Left ventricle myocardium superior (tissue), 1 donor: ENCODE data around the gene CNTNAP5. TPM values are rescaled to one million over a fixed set of nuclear protein-coding genes. Genes with fewer than 3 reads are reported as not detected.

Experiments
- ATAC-seq: fragments of 200-7000 bp; cut with Tn5 transposase; one replicate; pipeline ENCODE4 v1.9.1; 2020; ENCODE audit warnings: mild to moderate bottlenecking, moderate library complexity
- DNase-seq: peaks from one replicate; pipeline ENCODE4 v3.0.0-alpha.2; 2020
- intact Hi-C: fragments of 100-400 bp; cut with micrococcal nuclease; formaldehyde crosslinking; loops from one replicate; pipeline ENCODE4 v1.11.0; 2022
- total RNA-seq: library from RNA; stranded (reverse); fragmentation: NEBNext Ultra II Directional; extraction: Animal tissue kit (Norgen Biotek cat#: 25700); gene quantifications from one replicate; pipeline ENCODE4 v1.2.1, GENCODE V29; 2021
- donor health status: DM: no; HTN: yes; CAD: no; lungs with severe emphysema.

Gene CNTNAP5
- total RNA-seq, 1 donor from 2014 or later = not detected

- intact Hi-C loops = no loop called here
- DNase-seq (no peak), ATAC-seq (peak; percentile 78)
Measured at GRCh38 chr2:124693156-124693555, 668.1 kb downstream of the CNTNAP5 start.

DNA sequence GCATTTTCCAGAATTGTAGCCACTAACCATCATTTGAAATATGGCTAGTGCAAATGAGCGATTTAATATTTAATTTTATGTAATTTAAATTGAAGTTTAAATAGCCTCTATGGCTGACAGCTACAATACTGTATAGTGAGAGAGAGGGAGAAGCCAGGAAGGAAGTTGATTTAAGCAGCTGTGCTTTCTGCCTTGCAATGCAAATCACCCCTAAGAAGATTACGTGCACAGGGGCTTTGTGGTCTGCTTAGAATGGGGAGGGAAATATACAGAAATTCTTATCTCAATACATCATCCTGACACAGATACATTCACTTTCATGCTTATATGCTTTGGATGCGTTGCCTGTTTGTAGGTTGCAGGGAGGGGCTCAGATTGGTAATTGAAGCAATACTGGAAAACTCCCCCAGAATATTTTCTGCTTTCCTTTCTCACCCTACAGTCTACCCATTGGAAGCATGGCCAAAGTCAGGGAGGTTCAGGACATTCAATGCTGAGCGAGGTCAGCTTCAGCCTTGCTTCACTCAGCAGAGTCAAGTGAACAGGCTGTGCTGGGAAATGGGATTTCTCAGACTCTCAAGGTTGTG lies 674.0 kb downstream of the CNTNAP5 start:
- intact Hi-C loops = no loop called here
- ATAC-seq = no peak
- DNase-seq = no peak

DNA sequence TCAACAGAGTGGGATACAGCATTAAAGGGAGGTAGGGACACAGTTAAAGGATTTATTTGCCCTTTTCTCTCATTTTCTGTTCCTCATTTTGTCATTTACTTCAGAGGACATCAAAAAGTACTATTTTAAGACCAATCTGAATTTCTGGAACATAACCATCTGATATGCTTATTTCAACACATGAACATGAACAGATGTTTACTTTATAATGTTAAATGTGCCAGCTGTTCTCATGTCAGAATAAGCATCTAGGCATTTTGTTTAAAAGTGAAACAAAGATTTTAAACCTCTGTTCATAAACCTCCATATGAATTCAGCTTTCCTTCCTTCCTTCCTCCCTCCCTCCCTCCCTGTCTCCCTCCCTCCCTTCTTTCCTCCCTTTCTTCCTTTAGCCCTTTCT lies 677.7 kb downstream of the CNTNAP5 start:
- ATAC-seq = no peak
- intact Hi-C loops = no loop called here

DNA sequence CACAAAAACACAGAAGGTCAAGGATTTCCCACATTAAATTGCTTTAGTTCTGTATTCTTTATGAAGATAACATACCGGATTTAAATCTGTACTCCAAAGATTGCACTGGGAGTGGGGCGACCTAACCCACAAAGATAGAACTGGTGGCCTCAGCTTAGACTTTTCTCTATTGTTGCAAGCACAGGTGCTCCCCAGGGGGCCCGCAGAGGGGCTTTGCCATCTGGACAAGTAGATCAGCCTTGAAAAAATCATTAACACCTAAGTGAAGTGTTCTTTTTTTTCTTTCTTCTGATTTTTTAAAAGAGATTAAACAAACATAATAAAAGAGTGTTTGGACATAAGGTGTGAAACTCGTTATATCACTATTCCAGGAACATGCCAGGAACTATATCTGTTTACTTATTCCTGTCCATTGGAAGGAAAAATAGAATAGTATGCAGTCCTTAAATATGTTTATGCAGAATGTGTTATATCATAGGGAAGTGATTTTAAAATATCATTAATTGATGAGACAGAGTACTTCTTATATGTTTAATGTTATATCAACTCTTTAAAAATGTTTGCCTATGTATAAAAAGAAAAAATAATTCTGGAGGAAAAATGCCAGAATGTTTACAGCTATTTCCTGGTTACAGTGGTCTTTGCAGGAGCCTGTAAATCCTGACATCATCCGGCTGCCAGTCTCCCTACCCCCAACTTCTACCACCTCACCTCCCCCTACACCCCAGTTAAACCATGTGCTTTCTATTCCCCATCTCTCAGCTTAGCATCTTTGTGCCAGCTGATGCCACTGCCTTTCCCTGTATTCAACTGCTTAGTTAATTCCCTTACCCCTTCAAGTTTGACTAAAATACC lies 679.2 kb downstream of the CNTNAP5 start:
- DNase-seq = no peak
- ATAC-seq = no peak
- intact Hi-C loops = no loop called here

More for the DNA sequence above, 677.7 kb downstream of the CNTNAP5 start:
- DNase-seq = no peak

GRCh38 chr2:124708661-124709060 lies 683.6 kb downstream of the CNTNAP5 start:
- ATAC-seq (no peak), DNase-seq (no peak)
- intact Hi-C loops = no loop called here

DNA sequence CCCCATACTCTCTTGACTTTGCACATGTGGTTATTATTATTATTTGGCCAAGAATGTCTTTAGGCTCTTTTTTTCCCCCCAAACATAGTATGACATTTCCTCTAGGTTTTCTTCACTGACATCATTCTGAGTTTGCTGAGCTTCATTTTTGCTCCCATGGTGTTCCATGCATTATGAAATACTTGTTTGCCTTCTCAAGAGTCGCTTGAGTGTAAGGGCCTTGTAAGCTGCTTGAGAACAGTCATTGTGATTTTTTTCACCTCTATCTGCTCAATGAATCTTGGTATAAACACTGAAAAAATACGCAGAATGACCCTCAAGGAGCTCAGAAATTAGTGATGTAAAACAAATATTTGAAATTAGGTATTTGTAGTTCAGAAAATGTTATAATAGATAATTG lies 688.9 kb downstream of the CNTNAP5 start:
- ATAC-seq = no peak
- no peak for DNase-seq
- intact Hi-C loops = no loop called here

GRCh38 chr2:124725187-124725586 lies 700.1 kb downstream of the CNTNAP5 start:
- no peak for ATAC-seq
- DNase-seq = no peak
- intact Hi-C loops = no loop called here

GRCh38 chr2:124740636-124741035 lies 715.5 kb downstream of the CNTNAP5 start:
- DNase-seq (no peak), ATAC-seq (no peak)
- intact Hi-C loops = no loop called here

DNA sequence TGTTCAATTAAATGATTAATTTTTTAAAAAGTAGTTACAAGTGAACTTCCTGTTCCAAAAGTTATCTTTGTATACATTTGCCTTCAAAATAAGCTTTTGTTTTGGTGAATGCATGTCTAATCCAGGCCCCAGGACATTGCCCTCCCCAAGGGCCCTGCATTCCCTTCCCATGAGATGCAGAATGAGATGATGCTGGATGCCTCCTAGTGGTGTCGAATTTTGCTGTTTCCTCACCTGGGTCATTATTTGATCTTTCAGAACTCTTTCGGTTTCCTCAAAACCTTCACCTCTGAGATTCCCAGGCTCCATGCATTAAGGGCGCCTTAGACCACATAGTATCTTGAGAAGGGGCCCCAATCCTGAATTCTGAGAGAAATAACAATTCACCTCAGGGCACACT lies 728.8 kb downstream of the CNTNAP5 start:
- intact Hi-C loops = no loop called here
- ATAC-seq (no peak), DNase-seq (no peak)

DNA sequence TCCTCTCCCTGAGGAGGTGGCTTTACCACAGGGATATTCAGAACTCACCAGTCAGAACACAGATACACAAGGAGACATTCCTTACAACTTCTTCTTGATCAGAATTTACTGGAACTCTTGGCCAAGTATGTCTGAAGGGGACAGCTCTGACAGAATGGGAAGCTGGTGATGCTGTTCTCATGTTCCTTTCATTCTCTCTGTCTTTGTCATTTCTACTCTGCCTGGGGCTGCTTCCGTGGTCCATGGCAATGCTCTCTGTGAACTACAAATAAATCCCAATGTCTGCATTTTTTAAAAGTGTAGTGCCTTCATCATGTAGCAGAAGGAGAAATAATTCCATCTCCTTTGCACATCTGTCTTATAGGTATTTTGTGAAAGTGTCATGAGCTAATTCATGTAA lies 730.3 kb downstream of the CNTNAP5 start:
- intact Hi-C loops = no loop called here
- DNase-seq (no peak), ATAC-seq (no peak)

- intact Hi-C loops = no loop called here
- no peak for DNase-seq
- ATAC-seq = no peak
Measured at GRCh38 chr2:124756048-124756447, 731.0 kb downstream of the CNTNAP5 start.

DNA sequence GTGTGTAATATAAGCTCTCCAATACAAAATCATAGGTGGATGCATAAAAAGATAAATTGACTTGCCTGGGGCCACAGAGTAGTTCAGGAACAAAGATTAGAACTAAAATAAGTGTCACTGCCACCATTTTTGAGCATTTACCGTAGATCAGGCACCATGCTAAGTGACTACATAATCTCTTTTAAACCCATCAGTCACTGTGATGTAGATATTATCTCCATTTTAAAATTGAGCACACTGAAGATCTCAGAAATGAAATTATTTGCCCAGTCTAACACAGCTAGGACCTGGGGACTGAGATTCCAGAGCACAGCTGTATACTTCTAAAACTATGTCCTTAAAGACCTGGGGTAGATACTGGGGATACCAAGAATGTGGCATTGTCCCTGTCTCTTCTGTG lies 737.3 kb downstream of the CNTNAP5 start:
- DNase-seq (no peak), ATAC-seq (no peak)
- intact Hi-C loops = no loop called here

GRCh38 chr2:124763611-124764010 lies 738.5 kb downstream of the CNTNAP5 start:
- no peak for DNase-seq
- ATAC-seq = no peak
- intact Hi-C loops = no loop called here

DNA sequence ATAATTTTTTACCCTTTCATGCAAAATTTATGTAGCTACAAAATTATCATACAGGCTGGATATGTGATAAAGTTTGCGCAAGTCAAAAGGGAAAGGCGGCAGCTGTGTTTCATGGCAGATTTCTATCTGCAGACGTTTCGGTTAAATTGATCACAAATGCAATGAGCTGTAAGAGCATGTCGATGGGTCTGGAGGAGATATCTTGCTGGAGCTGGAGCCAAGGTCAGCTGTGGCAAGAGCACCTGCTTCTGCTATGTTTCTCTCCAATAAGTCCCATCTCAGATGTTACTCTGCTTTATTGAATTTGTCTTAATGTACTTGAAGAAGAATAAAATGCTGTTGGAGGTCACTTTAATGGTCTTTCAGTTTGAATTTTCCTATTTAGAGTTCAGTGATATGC lies 749.7 kb downstream of the CNTNAP5 start:
- DNase-seq (no peak), ATAC-seq (no peak)
- intact Hi-C loops = no loop called here

- DNase-seq (no peak), ATAC-seq (no peak)
- intact Hi-C loops = no loop called here
Measured at GRCh38 chr2:124776332-124776731, 751.2 kb downstream of the CNTNAP5 start.

- ATAC-seq = no peak
- no peak for DNase-seq
- intact Hi-C loops = no loop called here
Measured at GRCh38 chr2:124778076-124778475, 753.0 kb downstream of the CNTNAP5 start.

DNA sequence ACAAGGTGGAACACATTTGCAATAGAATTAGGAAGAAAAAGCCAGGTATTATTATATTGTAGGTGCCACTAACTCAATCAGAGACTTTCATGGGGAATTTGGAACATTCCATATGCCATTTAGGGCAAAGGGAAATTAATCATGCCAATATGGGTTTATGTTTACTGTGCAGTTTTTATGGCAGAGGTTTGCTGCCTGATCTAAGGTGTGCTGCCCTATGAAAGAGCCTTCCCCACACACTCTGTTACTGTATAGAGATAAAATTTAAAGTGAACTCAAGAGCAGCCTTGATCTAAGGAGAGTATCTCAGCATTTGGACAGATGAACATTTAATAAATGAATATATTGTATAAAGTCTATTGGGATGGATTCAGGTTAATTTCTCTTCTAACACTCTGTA lies 771.6 kb downstream of the CNTNAP5 start:
- no peak for ATAC-seq

DNA sequence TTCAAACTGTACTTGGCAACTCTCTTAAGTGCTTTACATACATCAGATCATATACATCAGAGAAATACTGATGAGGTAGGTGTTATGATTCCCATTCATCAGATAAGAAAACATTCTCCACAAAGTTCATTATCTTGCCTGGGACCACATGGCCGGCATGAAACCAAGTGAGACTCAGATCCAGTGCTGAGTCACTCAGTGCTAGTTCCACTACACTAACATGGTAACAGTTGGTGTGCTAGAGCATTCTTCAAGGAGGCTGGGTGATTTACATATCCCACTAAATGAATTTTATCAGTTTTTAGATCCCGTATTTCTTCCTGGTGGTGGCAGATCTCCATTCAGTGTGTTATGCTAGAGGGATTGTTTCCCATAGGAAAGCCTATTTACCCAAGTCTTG lies 772.0 kb downstream of the CNTNAP5 start:
- intact Hi-C loops = no loop called here
- ATAC-seq (no peak), DNase-seq (no peak)

More for the DNA sequence above, 771.6 kb downstream of the CNTNAP5 start:
- no peak for DNase-seq
- intact Hi-C loops = no loop called here

DNA sequence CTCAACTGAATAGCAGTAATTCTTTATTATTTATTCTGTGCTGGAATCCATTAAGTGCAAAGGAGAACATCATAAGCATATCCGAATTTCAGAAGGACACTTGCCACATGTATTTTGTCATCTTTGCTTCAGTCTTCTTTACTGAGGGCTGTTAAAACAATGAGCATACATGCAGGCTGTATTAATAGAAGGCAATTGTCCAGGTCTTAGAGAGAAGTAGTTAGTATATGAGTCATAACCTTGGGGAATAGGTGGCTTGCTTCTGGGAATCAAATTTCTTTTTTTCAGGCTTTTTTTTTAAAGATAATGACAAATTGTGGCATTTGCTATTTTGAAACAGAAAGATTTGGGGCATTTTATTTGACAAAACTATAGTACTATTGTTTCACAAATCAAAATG lies 773.5 kb downstream of the CNTNAP5 start:
- no peak for ATAC-seq
- intact Hi-C loops = no loop called here

GRCh38 chr2:124804014-124804940 lies 779.2 kb downstream of the CNTNAP5 start:
- no peak for DNase-seq
- intact Hi-C loops = loop anchor here (10.0 kb wide), 1 partner anchor 779 kb away; the partner anchor contains the start of gene CNTNAP5
- no peak for ATAC-seq

More for the DNA sequence above, 773.5 kb downstream of the CNTNAP5 start:
- DNase-seq = no peak
